Activated CD4-positive, alpha-beta T cell treated with anti-CD3 and anti-CD28 coated beads, Interleukin-2, amount 10 ng/mL, durations not matched to agents 7 days and 5 days (primary cell): Measurements from ENCODE around the gene CD226. TPM values are rescaled to one million over a fixed set of nuclear protein-coding genes. Genes with fewer than 3 reads are reported as not detected.

Experiments
- CTCF ChIA-PET: fragments of 350-600 bp; sonication (Branson Sonifier 250); formaldehyde crosslinking; loops from one replicate; lab custom pipeline; 2021; ENCODE audit warnings: antibody characterized with exemption; lab: Charles Lee
- POLR2A ChIA-PET: fragments of 350-600 bp; sonication (Branson Sonifier 250); formaldehyde crosslinking; loops from one replicate; lab custom pipeline; 2021; ENCODE audit warnings: antibody characterized with exemption; lab: Charles Lee
- DNase-seq: peaks from one replicate; pipeline ENCODE4 v3.0.0-alpha.2; 2020
- H3K27ac Mint-ChIP-seq: one replicate; pipeline ENCODE4 v1.8.0; 2021; ENCODE audit warnings: mild to moderate bottlenecking, moderate library complexity, mixed read lengths
- H3K27me3 Mint-ChIP-seq: one replicate; pipeline ENCODE4 v1.8.0; 2021; ENCODE audit warnings: mixed read lengths
- H3K36me3 Mint-ChIP-seq: one replicate; pipeline ENCODE4 v1.8.0; 2021; ENCODE audit warnings: low read depth, mixed read lengths
- H3K4me1 Mint-ChIP-seq: one replicate; pipeline ENCODE4 v1.8.0; 2021; ENCODE audit warnings: mixed read lengths
- H3K4me3 Mint-ChIP-seq: one replicate; pipeline ENCODE4 v1.8.0; 2021; ENCODE audit warnings: mild to moderate bottlenecking, moderate library complexity, mixed read lengths
- H3K9me3 Mint-ChIP-seq: one replicate; pipeline ENCODE4 v1.8.0; 2021; ENCODE audit warnings: mixed read lengths
- total RNA-seq, 2 experiments: library from RNA; stranded (reverse); gene quantifications; one replicate each; pipeline ENCODE4 v1.2.3, GENCODE V29; 2021

Gene CD226
- total RNA-seq, 2 experiments from 2014 or later: 113 to 126 TPM

GRCh38 chr18:69897397-69898108, 50.1 kb downstream of the CD226 start:
- H3K27me3 Mint-ChIP-seq: no peaks in the 10 kb centered on the region
- peaks cover 73% of the 10 kb centered on the region for H3K4me1 Mint-ChIP-seq
- DNase-seq: peak; percentile 73
- peak overlapping the region; percentile 74 for H3K4me3 Mint-ChIP-seq
- H3K36me3 Mint-ChIP-seq: peaks cover 71% of the 10 kb centered on the region
- ChIA-PET POLR2A (interaction anchor here (0.7 to 1.6 kb wide), 2 partner anchors 38 to 47 kb away, joined by 3 to 4 read pairs; no protein-coding TSS in a partner anchor), CTCF (interaction anchor here (0.6 to 2.2 kb wide), 6 partner anchors 20 to 93 kb away, joined by 3 to 9 read pairs (median 4); no protein-coding TSS in a partner anchor)
- H3K27ac Mint-ChIP-seq: peak overlapping the region; percentile 93
- peaks cover 7% of the 10 kb centered on the region for H3K9me3 Mint-ChIP-seq

GRCh38 chr18:69895066-69896047, 52.3 kb downstream of the CD226 start:
- Mint-ChIP-seq H3K9me3 (peaks cover 19% of the 10 kb centered on the region), H3K27me3 (no peaks in the 10 kb centered on the region), H3K36me3 (peaks cover 78% of the 10 kb centered on the region), H3K27ac (peak overlapping the region; percentile 15), H3K4me3 (peak overlapping the region; percentile 6), H3K4me1 (peaks cover 79% of the 10 kb centered on the region)
- ChIA-PET CTCF (no interaction called here), POLR2A (no interaction called here)
- no peak for DNase-seq

GRCh38 chr18:69894467-69894866, 53.2 kb downstream of the CD226 start:
- H3K4me1 Mint-ChIP-seq: peaks cover 82% of the 10 kb centered on the region
- peaks cover 79% of the 10 kb centered on the region for H3K36me3 Mint-ChIP-seq
- ChIA-PET POLR2A (no interaction called here), CTCF (interaction anchor here (1.2 kb wide), 1 partner anchor 56 kb away, joined by 3 read pairs; no protein-coding TSS in a partner anchor)
- no peak overlapping the region for H3K27ac Mint-ChIP-seq
- H3K27me3 Mint-ChIP-seq: no peaks in the 10 kb centered on the region
- DNase-seq: no peak
- H3K4me3 Mint-ChIP-seq: no peak overlapping the region
- peaks cover 14% of the 10 kb centered on the region for H3K9me3 Mint-ChIP-seq

- no peaks in the 10 kb centered on the region for H3K27me3 Mint-ChIP-seq
- H3K36me3 Mint-ChIP-seq: peaks cover 82% of the 10 kb centered on the region
- POLR2A ChIA-PET: no interaction called here
These were observed 57.1 kb downstream of the CD226 start for GRCh38 chr18:69890558-69890957.

GRCh38 chr18:69889009-69889408, 58.7 kb downstream of the CD226 start:
- peaks cover 83% of the 10 kb centered on the region for H3K36me3 Mint-ChIP-seq

More at GRCh38 chr18:69890558-69890957, 57.1 kb downstream of the CD226 start:
- H3K4me1 Mint-ChIP-seq: peaks cover 71% of the 10 kb centered on the region
- H3K4me3 Mint-ChIP-seq: no peak overlapping the region
- CTCF ChIA-PET: no interaction called here
- DNase-seq: no peak
- no peak overlapping the region for H3K27ac Mint-ChIP-seq
- peaks cover 14% of the 10 kb centered on the region for H3K9me3 Mint-ChIP-seq

GRCh38 chr18:69887256-69887655, 60.4 kb downstream of the CD226 start:
- peaks cover 76% of the 10 kb centered on the region for H3K36me3 Mint-ChIP-seq
- H3K4me1 Mint-ChIP-seq: peaks cover 75% of the 10 kb centered on the region
- ChIA-PET CTCF (no interaction called here), POLR2A (no interaction called here)
- H3K27ac Mint-ChIP-seq: peak overlapping the region; percentile 16
- no peak for DNase-seq
- peaks cover 12% of the 10 kb centered on the region for H3K9me3 Mint-ChIP-seq
- H3K4me3 Mint-ChIP-seq: no peak overlapping the region
- no peaks in the 10 kb centered on the region for H3K27me3 Mint-ChIP-seq

More at GRCh38 chr18:69889009-69889408, 58.7 kb downstream of the CD226 start:
- Mint-ChIP-seq H3K4me3 (no peak overlapping the region), H3K27me3 (no peaks in the 10 kb centered on the region), H3K4me1 (peaks cover 76% of the 10 kb centered on the region), H3K9me3 (peaks cover 14% of the 10 kb centered on the region), H3K27ac (peak overlapping the region; percentile 9)
- POLR2A ChIA-PET: no interaction called here
- CTCF ChIA-PET: no interaction called here
- no peak for DNase-seq

GRCh38 chr18:69885841-69886531, 61.7 kb downstream of the CD226 start:
- Mint-ChIP-seq H3K27me3 (no peaks in the 10 kb centered on the region), H3K27ac (peak overlapping the region; percentile 85), H3K4me1 (peaks cover 71% of the 10 kb centered on the region), H3K9me3 (peaks cover 5% of the 10 kb centered on the region), H3K36me3 (peaks cover 74% of the 10 kb centered on the region), H3K4me3 (peak overlapping the region; percentile 31)
- ChIA-PET CTCF (interaction anchor here (0.9 kb wide), 1 partner anchor 47 kb away, joined by 3 read pairs; no protein-coding TSS in a partner anchor), POLR2A (no interaction called here)
- peak; percentile 41 for DNase-seq

GRCh38 chr18:69885355-69885754, 62.3 kb downstream of the CD226 start:
- H3K36me3 Mint-ChIP-seq: peaks cover 72% of the 10 kb centered on the region
- POLR2A ChIA-PET: no interaction called here

GRCh38 chr18:69883781-69884180, 63.9 kb downstream of the CD226 start:
- no peak for DNase-seq
- Mint-ChIP-seq H3K9me3 (peaks cover 10% of the 10 kb centered on the region), H3K4me3 (no peak overlapping the region), H3K27ac (no peak overlapping the region), H3K27me3 (no peaks in the 10 kb centered on the region), H3K4me1 (peaks cover 55% of the 10 kb centered on the region), H3K36me3 (peaks cover 72% of the 10 kb centered on the region)
- POLR2A ChIA-PET: no interaction called here
- CTCF ChIA-PET: interaction anchor here (1.4 to 1.8 kb wide), 2 partner anchors 16 to 51 kb away, joined by 3 read pairs; no protein-coding TSS in a partner anchor

More at GRCh38 chr18:69885355-69885754, 62.3 kb downstream of the CD226 start:
- Mint-ChIP-seq H3K9me3 (peaks cover under 1% of the 10 kb centered on the region), H3K4me1 (peaks cover 67% of the 10 kb centered on the region), H3K27me3 (no peaks in the 10 kb centered on the region), H3K4me3 (no peak overlapping the region), H3K27ac (peak overlapping the region; percentile 85)
- CTCF ChIA-PET: interaction anchor here (0.9 kb wide), 1 partner anchor 47 kb away, joined by 3 read pairs; no protein-coding TSS in a partner anchor
- DNase-seq: no peak

GRCh38 chr18:69882965-69883668, 64.6 kb downstream of the CD226 start:
- H3K27me3 Mint-ChIP-seq: no peaks in the 10 kb centered on the region
- peaks cover 75% of the 10 kb centered on the region for H3K36me3 Mint-ChIP-seq
- peak overlapping the region; percentile 26 for H3K27ac Mint-ChIP-seq
- POLR2A ChIA-PET: no interaction called here
- H3K9me3 Mint-ChIP-seq: peaks cover 13% of the 10 kb centered on the region
- peaks cover 53% of the 10 kb centered on the region for H3K4me1 Mint-ChIP-seq
- DNase-seq: no peak
- CTCF ChIA-PET: interaction anchor here (0.8 to 1.8 kb wide), 3 partner anchors 16 to 52 kb away, joined by 3 read pairs; no protein-coding TSS in a partner anchor
- no peak overlapping the region for H3K4me3 Mint-ChIP-seq

GRCh38 chr18:69880083-69880482, 67.6 kb downstream of the CD226 start:
- Mint-ChIP-seq H3K4me1 (peaks cover 39% of the 10 kb centered on the region), H3K4me3 (no peak overlapping the region), H3K27me3 (no peaks in the 10 kb centered on the region), H3K36me3 (peaks cover 78% of the 10 kb centered on the region), H3K9me3 (peaks cover 13% of the 10 kb centered on the region), H3K27ac (peak overlapping the region; percentile 62)
- no peak for DNase-seq
- ChIA-PET POLR2A (no interaction called here), CTCF (no interaction called here)
